ENCODE data around the gene SUGT1. TPM values are rescaled to one million over a fixed set of nuclear protein-coding genes. Genes with fewer than 3 reads are reported as not detected.
"Not testable (repeated sequence)": the region's sequence is repeated elsewhere in the genome, so short reads cannot be mapped to it uniquely, and the experiment has no call there.

Gene SUGT1
- total RNA-seq, 6 experiments from 2014 or later = 15.4 to 29.3 (median 23.9) TPM

- ATAC-seq = no peak
- H3K27ac ChIP-seq = no peak overlapping the region
- H3K4me3 ChIP-seq = no peak overlapping the region
- no peaks in the 10 kb centered on the region for H3K36me3 ChIP-seq
- intact Hi-C loops (cut with DNase I) = no loop called here
- no peak for DNase-seq
- H3K27me3 ChIP-seq = no peaks in the 10 kb centered on the region
- no peaks in the 10 kb centered on the region for H3K9me3 ChIP-seq
- H3K4me1 ChIP-seq = no peaks in the 10 kb centered on the region
- no peak for TF ChIP-seq CTCF (IDR thresholded peaks at IDR 0.05)
- TF ChIP-seq POLR2A (IDR thresholded peaks at IDR 0.05) = no peak
- 87% methylated on average over 4 of the region's 4 CpGs for WGBS (ENCODE audit: insufficient coverage, low coverage, low lambda C conversion rate, missing lambda C conversion rate)
Observed at GRCh38 chr13:52615134-52615801, 37.4 kb upstream of the SUGT1 start.

GRCh38 chr13:52615812-52616211, 36.8 kb upstream of the SUGT1 start:
- intact Hi-C loops (cut with DNase I) = no loop called here
- no peak overlapping the region for H3K27ac ChIP-seq
- H3K27me3 ChIP-seq = no peaks in the 10 kb centered on the region
- WGBS (ENCODE audit: insufficient coverage, low coverage, low lambda C conversion rate, missing lambda C conversion rate) = 60% methylated on average over 1 of the region's 5 CpGs
- no peaks in the 10 kb centered on the region for H3K4me1 ChIP-seq
- no peak overlapping the region for H3K4me3 ChIP-seq
- ATAC-seq = no peak
- TF ChIP-seq CTCF (IDR thresholded peaks at IDR 0.05) = no peak
- TF ChIP-seq POLR2A (IDR thresholded peaks at IDR 0.05) = no peak
- no peak for DNase-seq
- H3K9me3 ChIP-seq = no peaks in the 10 kb centered on the region
- H3K36me3 ChIP-seq = no peaks in the 10 kb centered on the region

- TF ChIP-seq POLR2A (IDR thresholded peaks at IDR 0.05) (peak; percentile 41), CTCF (IDR thresholded peaks at IDR 0.05) (no peak)
- DNase-seq (peak; percentile 70 to 74 (median 71)), ATAC-seq (peak; percentile 97 to 98 (median 98))
- intact Hi-C loops (cut with DNase I) = no loop called here
- no peaks in the 10 kb centered on the region for H3K4me1 ChIP-seq
- H3K27ac ChIP-seq = peak overlapping the region; percentile 24 to 38 (median 27)
- no peaks in the 10 kb centered on the region for H3K27me3 ChIP-seq
- WGBS (ENCODE audit: insufficient coverage, low coverage, low lambda C conversion rate, missing lambda C conversion rate) = 2% methylated on average over 27 of the region's 51 CpGs
- peak overlapping the region; percentile 63 to 73 (median 65) for H3K4me3 ChIP-seq
- peaks cover 0 to 2% (median 0%) of the 10 kb centered on the region in 4 donors for H3K36me3 ChIP-seq
- no peaks in the 10 kb centered on the region for H3K9me3 ChIP-seq
Observed at GRCh38 chr13:52617070-52618060, 35.3 kb upstream of the SUGT1 start.

GRCh38 chr13:52631083-52631690, 21.4 kb upstream of the SUGT1 start:
- H3K27me3 ChIP-seq; H3K27ac ChIP-seq; DNase-seq; H3K4me1 ChIP-seq; intact Hi-C loops (cut with DNase I); H3K4me3 ChIP-seq; H3K9me3 ChIP-seq: not testable (repeated sequence)
- WGBS (ENCODE audit: insufficient coverage, low coverage, low lambda C conversion rate, missing lambda C conversion rate) = 49% methylated on average over 7 of the region's 7 CpGs
- peak in 1 of 4 donors; percentile 13 for ATAC-seq
- H3K36me3 ChIP-seq = peaks cover 0 to 16% (median under 1%) of the 10 kb centered on the region in 4 donors
